SH-SY5Y (cell line): ENCODE data around the gene DCUN1D2.

Experiments used
- GATA2 ChIP-seq: IDR thresholded peaks from 2 replicates; pipeline ENCODE4 v1.6.1; 2011; ENCODE audit warnings: mild to moderate bottlenecking, low read depth, low read length
- GATA3 ChIP-seq: IDR thresholded peaks from 2 replicates; pipeline ENCODE4 v1.6.1; 2011; ENCODE audit warnings: low read depth, mild to moderate bottlenecking, low read length, moderate library complexity

DCUN1D2 gene

GRCh38 chr13:113468029-113468428, 22.5 kb downstream of the DCUN1D2 start:
- TF ChIP-seq GATA3 (no peak), GATA2 (no peak)

- TF ChIP-seq GATA2 (no peak), GATA3 (no peak)
These were observed 24.1 kb downstream of the DCUN1D2 start for GRCh38 chr13:113466383-113466782.

- TF ChIP-seq GATA3 = no peak
- no peak for TF ChIP-seq GATA2
These were observed 25.2 kb downstream of the DCUN1D2 start for GRCh38 chr13:113465300-113465699.

GRCh38 chr13:113464476-113464875, 26.0 kb downstream of the DCUN1D2 start:
- TF ChIP-seq GATA3 (no peak), GATA2 (no peak)

- TF ChIP-seq GATA3 = no peak
- no peak for TF ChIP-seq GATA2
These were observed 29.3 kb downstream of the DCUN1D2 start for GRCh38 chr13:113461022-113461751.

GRCh38 chr13:113460599-113460998, 29.9 kb downstream of the DCUN1D2 start:
- TF ChIP-seq GATA2 = no peak
- TF ChIP-seq GATA3 = no peak

- TF ChIP-seq GATA2 = no peak
- no peak for TF ChIP-seq GATA3
These were observed 30.4 kb downstream of the DCUN1D2 start for GRCh38 chr13:113460064-113460555.

GRCh38 chr13:113458253-113459065, 32.1 kb downstream of the DCUN1D2 start:
- no peak for TF ChIP-seq GATA2
- TF ChIP-seq GATA3 = no peak

- no peak for TF ChIP-seq GATA3
- TF ChIP-seq GATA2 = no peak
These were observed 33.0 kb downstream of the DCUN1D2 start for GRCh38 chr13:113457510-113457909.

- TF ChIP-seq GATA2 (no peak), GATA3 (no peak)
These were observed 34.3 kb downstream of the DCUN1D2 start for GRCh38 chr13:113456116-113456702.

- TF ChIP-seq GATA2 (no peak), GATA3 (no peak)
These were observed 35.1 kb downstream of the DCUN1D2 start for GRCh38 chr13:113455384-113455783.

- TF ChIP-seq GATA2 (no peak), GATA3 (no peak)
These were observed 35.6 kb downstream of the DCUN1D2 start for GRCh38 chr13:113454936-113455335.

- TF ChIP-seq GATA3 (no peak), GATA2 (no peak)
These were observed 37.3 kb downstream of the DCUN1D2 start, which contains the start of gene ADPRHL1 for GRCh38 chr13:113452942-113453901. Gene ADPRHL1 (minus strand): TSS chr13:113453488. CDS start chr13:113453437, 51 bp downstream.
